ENCODE results near the gene CNGA2. TPM values are rescaled to one million over a fixed set of nuclear protein-coding genes. Genes with fewer than 3 reads are reported as not detected.

The CNGA2 gene
- total and polyA plus RNA-seq, 2 donors (not counting 3 experiments of a cell fraction or from before 2014, with no cell fraction given), result not detected

DNA sequence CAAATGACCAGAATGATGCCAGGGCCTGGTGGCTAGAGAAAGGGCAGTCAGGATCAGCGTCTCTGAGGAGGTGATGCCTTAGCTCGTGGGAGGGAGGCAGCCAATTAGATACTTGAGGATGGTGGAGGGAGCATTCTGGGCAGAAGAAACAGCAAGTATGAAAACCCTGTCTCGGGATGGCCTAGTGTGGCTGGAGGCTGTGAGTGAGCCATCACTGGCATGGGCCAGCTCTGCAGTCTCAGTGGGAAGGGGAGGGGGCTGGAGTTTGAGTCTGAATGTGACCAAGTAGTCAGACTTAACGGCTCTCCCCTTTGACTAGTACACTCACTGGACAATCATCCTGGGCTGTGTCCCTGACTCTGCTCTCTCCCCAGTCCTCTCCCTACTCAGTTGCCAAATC is 7.1 kb downstream of the CNGA2 start:
- intact Hi-C loops (cut with micrococcal nuclease) (no loop called here), dilution Hi-C loops (cut with MboI; ENCODE audit: extremely low pct_ligation_motif_present, low sequenced_read_pairs) (no loop called here)
- DNase-seq (ENCODE audit: low read depth, low spot score), result no peak
- CTCF ChIA-PET, result no interaction called here
- no peaks in the 10 kb centered on the region for H3K36me3 ChIP-seq (ENCODE audit: control insufficient read depth in 2 of 2, extremely low read depth in 1 of 2, insufficient read depth in 2 of 2, low read length in 2 of 2)
- H3K9ac ChIP-seq (replicated peaks; ENCODE audit: extremely low read depth, insufficient read depth, low read length), result no peak overlapping the region
- TF ChIP-seq POLR2AphosphoS5 (IDR thresholded peaks at IDR 0.05; ENCODE audit: insufficient read depth, low read depth, low read length) (no peak), FOS (IDR thresholded peaks at IDR 0.05; ENCODE audit: borderline replicate concordance, insufficient read depth, low read length) (no peak), GATA2 (IDR thresholded peaks at IDR 0.05; ENCODE audit: insufficient read depth, insufficient read length, low read depth, low read length) (no peak), MYC (IDR thresholded peaks at IDR 0.05; ENCODE audit: low read depth, low read length) (no peak), POLR2A (IDR thresholded peaks at IDR 0.05; ENCODE audit: low read depth, low read length) (no peak), CTCF (IDR thresholded peaks at IDR 0.05; ENCODE audit: extremely low read depth in 1 of 2, insufficient read depth in 1 of 2, low read depth in 1 of 2, low read length in 2 of 2) (no peak), JUN (IDR thresholded peaks at IDR 0.05; ENCODE audit: borderline replicate concordance, insufficient read depth, insufficient read length, low read depth) (no peak), EZH2 (IDR thresholded peaks at IDR 0.05; ENCODE audit: borderline replicate concordance, low read depth, low read length, severe bottlenecking) (no peak)
- TF ChIP-seq, protein P1, sequence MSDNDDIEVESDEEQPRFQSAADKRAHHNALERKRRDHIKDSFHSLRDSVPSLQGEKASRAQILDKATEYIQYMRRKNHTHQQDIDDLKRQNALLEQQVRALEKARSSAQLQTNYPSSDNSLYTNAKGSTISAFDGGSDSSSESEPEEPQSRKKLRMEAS (IDR thresholded peaks at IDR 0.05; ENCODE audit: insufficient read depth, insufficient read length), result no peak
- no peaks in the 10 kb centered on the region for H3K9me1 ChIP-seq (replicated peaks; ENCODE audit: control insufficient read depth, extremely low read depth, insufficient read depth, low read length)
- H3K79me2 ChIP-seq (ENCODE audit: control insufficient read depth, insufficient read depth, low read length), result no peaks in the 10 kb centered on the region
- no peak overlapping the region for H3K4me3 ChIP-seq (replicated peaks in 1 of 3; ENCODE audit: insufficient read depth in 1 of 3, low read depth in 1 of 3, low read length in 3 of 3)
- no peaks in the 10 kb centered on the region for H3K9me3 ChIP-seq (replicated peaks; ENCODE audit: control insufficient read depth, insufficient read depth, low read length)
- no peak overlapping the region for H3K4me2 ChIP-seq (ENCODE audit: insufficient read depth, low read length)
- H2AFZ ChIP-seq (ENCODE audit: low read depth, low read length), result no peak overlapping the region
- no TSS peak for BruUV-seq (replicated peaks)
- no peaks in the 10 kb centered on the region for H3K27me3 ChIP-seq (ENCODE audit: control insufficient read depth in 2 of 2, insufficient read depth in 2 of 2, low read length in 2 of 2)
- H4K20me1 ChIP-seq (replicated peaks; ENCODE audit: control insufficient read depth, extremely low read depth, insufficient read depth, low read length), result no peaks in the 10 kb centered on the region
- FAIRE-seq, result no peak
- POLR2A ChIA-PET, result no interaction called here
- H3K27ac ChIP-seq (ENCODE audit: insufficient read depth, low read depth, low read length), result no peak overlapping the region
- H3K4me1 ChIP-seq (ENCODE audit: control insufficient read depth, extremely low read depth, insufficient read depth, low read length), result no peaks in the 10 kb centered on the region
